RCC 7860 (cell line): ENCODE results near the gene KIAA0040.
"Not testable (repeated sequence)": the region's sequence is repeated elsewhere in the genome, so short reads cannot be mapped to it uniquely, and the experiment has no call there.

Experiments used
- DNase-seq: peaks from one replicate; pipeline ENCODE4 v3.0.0-alpha.2; 2015; ENCODE audit warnings: low spot score
- FAIRE-seq: peaks from 2 replicates; lab custom pipeline; 2012; peaks lifted over from hg19 to GRCh38; lab: Jason Lieb, UNC

Gene KIAA0040

DNA sequence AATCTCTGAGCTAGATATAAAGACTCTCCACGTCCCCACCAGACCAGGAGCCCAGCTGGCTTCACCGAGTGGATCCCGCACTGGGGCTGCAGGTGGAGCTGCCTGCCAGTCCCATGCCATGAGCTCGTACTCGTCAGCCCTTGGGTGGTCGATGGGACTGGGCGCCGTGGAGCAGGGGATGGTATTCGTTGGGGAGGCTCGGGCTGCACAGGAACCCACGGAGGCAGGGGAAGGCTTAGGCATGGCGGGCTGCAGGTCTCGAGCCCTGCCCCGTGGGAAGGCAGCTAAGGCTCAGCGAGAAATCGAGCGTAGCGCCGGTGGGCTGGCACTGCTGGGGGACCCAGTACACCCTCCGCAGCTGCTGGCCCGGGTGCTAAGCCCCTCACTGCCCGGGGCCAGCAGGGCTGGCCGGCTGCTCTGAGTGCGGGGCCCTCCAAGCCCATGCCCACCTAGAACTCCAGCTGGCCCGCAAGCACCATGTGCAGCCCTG is 84.2 kb downstream of the KIAA0040 start:
- FAIRE-seq, DNase-seq: not testable (repeated sequence)
